Dermis microvascular lymphatic vessel endothelial cell (primary cell): ENCODE results near the gene PGLYRP2. TPM values are rescaled to one million over a fixed set of nuclear protein-coding genes. Genes with fewer than 3 reads are reported as not detected.

ENCODE experiments used
- DNase-seq, 2 donors: peaks; one replicate each; pipeline versions ENCODE4 v3.0.0 to v3.0.0-alpha.2; 2010; ENCODE audit warnings: low read depth in 2 of 2
- total RNA-seq: library from RNA; depleted of rRNA; stranded (reverse); fragments of >200 nt; gene quantifications from 2 replicates; pipeline ENCODE4 v1.2.1, GENCODE V29; 2014

Gene PGLYRP2
- total RNA-seq, 1 donor from 2014 or later, result not detected

GRCh38 chr19:15442142-15442920, 37.0 kb downstream of the PGLYRP2 start:
- DNase-seq, result no peak

- no peak for DNase-seq
These were observed 38.0 kb downstream of the PGLYRP2 start for GRCh38 chr19:15441317-15441716.

GRCh38 chr19:15439821-15440641, 39.3 kb downstream of the PGLYRP2 start:
- DNase-seq, result no peak

DNA sequence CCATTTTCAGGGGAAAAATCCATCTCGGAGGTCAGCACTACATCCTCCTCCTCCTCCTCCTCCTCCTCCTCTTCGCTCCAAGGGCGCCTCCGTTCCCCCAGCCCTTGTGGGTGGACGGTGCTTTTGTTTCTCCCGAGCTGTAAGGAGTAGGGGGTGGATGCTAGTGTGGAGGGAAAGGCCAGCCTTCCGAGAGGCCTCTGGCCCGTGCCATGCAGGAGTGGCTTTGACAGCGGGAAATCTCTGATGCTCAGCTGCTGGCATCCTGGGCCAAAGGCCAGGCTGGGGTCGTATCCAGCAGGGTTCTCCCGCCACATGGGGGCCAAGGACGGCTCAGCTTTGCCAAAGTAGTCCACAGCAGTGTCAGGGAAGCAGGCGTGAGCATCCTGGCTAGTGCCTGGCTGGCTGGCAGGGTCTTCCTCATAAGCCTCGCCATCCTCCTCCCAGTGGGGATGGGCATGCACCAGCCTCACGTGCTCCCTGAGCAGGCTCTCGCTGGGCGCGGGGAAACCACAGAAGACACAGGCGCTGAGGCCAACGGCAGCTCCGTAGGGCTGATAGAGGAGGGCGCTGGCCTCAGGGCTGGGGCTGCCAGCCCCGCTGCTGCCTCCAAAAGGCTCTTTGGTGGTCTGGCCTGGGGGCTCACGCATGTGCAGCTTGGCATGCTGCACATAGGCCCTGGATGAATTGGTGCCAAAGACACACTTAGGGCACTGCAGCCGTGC, 40.1 kb downstream of the PGLYRP2 start:
- DNase-seq, result no peak

DNA sequence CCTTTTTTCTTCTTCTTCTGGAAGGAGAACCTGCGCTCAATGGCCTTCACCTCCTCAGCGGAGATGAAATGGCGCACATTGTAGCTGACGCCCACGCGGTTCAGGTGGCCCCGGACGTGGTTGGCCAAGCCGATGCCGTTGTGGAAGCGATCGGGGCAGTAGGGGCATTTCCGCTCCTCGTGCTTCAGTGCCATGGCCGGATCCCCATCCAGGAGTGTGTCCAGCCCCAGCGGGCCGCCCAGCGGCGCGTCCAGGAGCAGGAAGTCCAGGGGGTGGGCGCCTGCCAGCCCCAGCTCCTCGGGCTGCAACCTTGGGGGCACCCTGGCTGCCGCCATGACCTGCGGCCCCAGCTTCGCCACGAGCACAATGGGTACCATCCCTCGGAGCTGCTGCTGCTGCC, 40.7 kb downstream of the PGLYRP2 start:
- no peak for DNase-seq

GRCh38 chr19:15438124-15438496, 41.2 kb downstream of the PGLYRP2 start:
- DNase-seq, result no peak

DNA sequence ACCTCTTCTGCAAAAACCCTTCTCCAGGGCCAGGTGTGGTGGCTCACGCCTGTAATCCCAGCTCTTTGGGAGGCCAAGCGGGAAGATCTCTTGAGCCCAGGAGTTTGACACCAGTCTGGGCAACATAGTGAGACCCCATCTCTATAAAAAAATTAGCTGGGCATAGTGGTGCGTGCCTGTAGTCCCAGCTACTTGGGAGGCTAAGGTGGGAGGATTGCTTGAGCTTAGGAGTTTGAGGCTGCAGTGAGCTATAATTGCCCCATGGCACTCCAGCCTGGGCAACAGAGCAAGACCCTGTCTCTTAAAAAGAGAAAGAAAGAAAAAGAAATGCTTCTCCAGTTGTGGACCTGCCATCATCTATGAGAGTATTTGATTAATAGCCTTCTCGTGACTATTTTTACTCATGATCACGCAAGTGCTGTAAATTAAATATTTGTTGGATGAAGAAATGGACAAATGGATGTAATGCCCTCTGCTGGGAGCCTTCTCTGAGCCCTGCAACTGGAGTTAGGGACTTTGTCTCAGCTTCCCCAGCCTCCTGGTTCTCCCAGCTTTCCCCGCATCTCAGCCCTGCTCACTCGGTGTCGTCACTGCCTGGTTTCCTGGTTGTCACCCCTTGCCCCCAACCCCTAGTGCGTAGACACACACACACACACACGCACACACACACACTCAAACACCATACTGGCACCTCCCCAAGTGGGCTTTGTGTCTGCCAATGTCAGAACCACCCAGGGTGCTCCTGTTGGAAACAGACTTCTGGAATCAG, 41.8 kb downstream of the PGLYRP2 start:
- no peak for DNase-seq

- DNase-seq, result no peak
These were observed 42.5 kb downstream of the PGLYRP2 start for GRCh38 chr19:15436826-15437110.

DNA sequence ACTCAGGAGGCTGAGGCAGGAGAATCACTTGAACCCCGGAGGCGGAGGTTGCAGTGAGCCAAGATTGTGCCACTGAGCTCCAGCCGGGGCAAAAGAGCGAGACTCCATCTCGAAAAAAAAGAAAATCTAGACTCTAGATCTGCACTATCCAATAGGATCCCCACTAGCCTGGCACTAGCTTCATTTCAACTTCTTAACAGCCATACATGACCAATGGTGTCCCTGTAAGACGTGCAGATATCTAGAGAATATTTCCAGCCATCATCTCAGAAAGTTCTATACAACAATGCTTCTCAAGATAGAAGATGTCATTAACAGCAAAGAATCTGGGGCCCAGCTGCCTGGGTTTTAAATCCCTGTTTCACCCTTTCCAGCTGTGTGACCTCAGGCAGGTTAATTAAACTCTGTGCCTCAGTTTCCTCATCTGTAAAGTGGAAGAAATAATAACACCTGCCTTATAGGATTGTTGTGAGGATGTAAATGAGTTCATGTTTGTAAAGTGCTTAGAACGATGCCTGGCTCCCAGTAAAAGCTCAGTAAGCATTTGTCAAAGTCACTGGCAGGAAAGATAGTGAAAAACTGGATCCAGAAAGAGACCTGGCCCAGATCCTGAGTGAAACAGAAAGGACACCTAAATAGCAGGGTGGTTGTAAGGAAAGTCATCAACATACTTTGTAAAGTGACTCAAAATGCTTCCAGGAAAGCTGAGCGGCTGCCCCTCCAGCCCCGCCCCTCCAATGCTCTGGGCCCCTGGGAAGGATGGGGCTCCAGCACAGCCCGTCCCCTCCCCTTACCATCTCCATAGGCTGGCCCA, 43.1 kb downstream of the PGLYRP2 start:
- no peak for DNase-seq

- DNase-seq, result no peak
These were observed 45.7 kb downstream of the PGLYRP2 start for GRCh38 chr19:15433519-15434069.

- DNase-seq, result peak; percentile 64 to 93
These were observed 46.4 kb downstream of the PGLYRP2 start for GRCh38 chr19:15432629-15433518.

- peak in 1 of 2 donors; percentile 30 for DNase-seq
These were observed 47.2 kb downstream of the PGLYRP2 start for GRCh38 chr19:15432018-15432494.

DNA sequence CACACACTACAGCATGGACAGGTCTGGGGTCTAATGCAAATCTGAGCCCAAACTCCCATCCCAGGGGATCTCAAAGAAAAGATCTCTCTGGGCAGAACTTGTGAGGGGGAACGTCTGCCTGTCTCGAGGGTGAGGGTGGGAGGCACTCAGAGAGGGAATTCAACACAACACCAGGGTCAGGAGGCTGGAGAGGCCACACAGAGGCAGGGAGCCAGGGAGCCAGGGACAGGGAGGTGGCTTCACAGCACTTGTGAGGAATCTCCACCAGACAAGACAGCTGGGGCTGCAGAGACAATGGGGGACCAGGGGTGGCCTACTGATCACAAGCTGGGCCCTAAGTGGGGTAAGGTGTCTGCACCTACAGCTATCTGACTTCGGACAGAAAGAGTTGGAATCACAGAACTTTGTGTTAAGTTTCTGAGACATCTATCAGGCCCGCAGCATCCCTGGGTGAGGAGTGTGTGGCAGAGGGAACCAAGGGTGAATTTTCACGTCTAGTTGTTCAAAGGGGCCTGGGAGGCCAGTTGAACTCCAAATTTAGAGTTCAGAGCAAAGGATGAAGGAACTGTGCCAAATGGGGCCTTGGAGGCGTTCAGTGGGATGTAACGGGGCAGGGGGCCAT, 47.8 kb downstream of the PGLYRP2 start:
- no peak for DNase-seq

DNA sequence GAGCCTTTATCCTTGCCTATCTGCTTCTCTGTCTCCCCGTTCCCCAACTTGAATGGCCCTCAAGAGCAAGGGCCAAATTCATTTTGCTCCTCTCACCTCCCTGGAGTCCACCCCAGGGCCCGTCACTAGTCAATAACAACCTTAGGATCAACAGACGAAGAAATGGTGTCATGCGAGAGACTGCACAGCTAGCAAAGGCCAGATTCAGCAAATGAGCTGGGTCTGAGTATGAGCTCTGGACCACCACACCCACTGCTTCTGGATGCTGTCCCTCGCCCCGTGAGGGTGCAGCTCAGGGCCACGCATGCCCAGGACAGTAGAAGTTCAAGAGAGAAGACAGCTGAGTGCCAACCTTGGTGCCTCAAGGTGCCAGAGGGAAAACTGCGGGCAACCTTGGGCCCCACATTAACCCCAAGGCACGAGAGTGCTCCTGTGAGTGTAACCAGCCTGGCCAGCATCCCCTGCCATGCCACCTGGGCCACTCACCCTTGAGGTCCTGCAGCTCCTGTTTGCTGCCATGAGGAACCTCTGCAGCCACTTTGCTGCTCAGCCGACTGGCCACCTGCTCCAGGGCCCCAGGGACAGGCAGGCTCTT, 48.7 kb downstream of the PGLYRP2 start:
- DNase-seq, result no peak

DNA sequence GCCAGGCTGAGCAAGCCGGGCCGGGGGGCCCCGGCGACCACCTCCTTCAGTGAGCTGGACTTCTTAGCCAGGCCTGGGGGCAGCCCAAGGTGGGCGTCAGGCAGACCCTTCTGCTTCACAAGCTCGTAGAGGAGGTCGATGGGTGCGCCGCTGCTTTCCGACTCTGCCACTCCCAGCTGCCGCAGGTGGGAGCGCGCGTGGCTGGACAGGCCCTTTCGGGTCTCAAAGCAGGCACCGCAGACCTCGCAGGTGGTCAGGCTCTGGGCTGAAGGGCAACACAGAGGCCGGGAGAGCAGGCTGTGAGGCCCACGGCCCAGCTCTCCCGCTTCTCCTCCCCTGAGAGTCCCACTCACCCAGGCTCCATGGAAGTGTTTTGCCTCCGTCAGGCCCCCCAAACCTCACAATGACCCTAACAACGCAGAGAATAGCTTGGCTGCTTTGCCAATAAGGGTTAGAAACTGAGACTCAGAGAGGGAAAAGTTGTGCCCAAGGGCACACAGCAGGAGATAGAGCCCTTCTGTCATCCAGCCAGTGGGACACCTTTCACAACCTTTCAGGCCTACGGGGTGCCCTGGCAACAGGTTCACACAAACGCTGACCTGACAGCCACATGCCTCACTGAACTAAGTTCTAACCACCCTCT, 49.4 kb downstream of the PGLYRP2 start:
- DNase-seq, result no peak

- no peak for DNase-seq
These were observed 50.1 kb downstream of the PGLYRP2 start for GRCh38 chr19:15428956-15429824.

- DNase-seq, result no peak
These were observed 51.3 kb downstream of the PGLYRP2 start for GRCh38 chr19:15427991-15428471.
